ENCODE measurements around the gene TJP2. TPM values are rescaled to one million over a fixed set of nuclear protein-coding genes. Genes with fewer than 3 reads are reported as not detected.

TJP2 gene
- total RNA-seq, 1 experiment from 2014 or later: 73.7 TPM

Other genes with a start within 250 kb of the TJP2 start
- gene PRKACG, start 160.2 kb upstream of the TJP2 start, total RNA-seq (2014; rRNA removed; shearing (Covaris generic)): not detected in 2 replicates
- 6.3 and 7.4 TPM in 2 replicates for gene FXN, start 138.5 kb upstream of the TJP2 start, total RNA-seq (2014; rRNA removed; shearing (Covaris generic))
- 0.05 TPM in 1 of 2 replicates, not detected in the other for gene ENTREP1, start 150.9 kb downstream of the TJP2 start, total RNA-seq (2014; rRNA removed; shearing (Covaris generic))